Duodenal mucosa (tissue), 2 donors: ENCODE measurements around the gene RTN4.
"Not testable (repeated sequence)": the region's sequence is repeated elsewhere in the genome, so short reads cannot be mapped to it uniquely, and the experiment has no call there.

Experiments
- H3K27ac ChIP-seq: one replicate; pipeline ENCODE4 v1.7.0; 2013; ENCODE audit warnings: low read depth, low read length
- H3K27me3 ChIP-seq, 2 donors: one replicate each; pipeline ENCODE4 v1.7.0; 2013; ENCODE audit warnings: low read length in 2 of 2, control low read depth in 1 of 2; ENCODE audit not compliant: insufficient read depth in 2 of 2, control insufficient read depth in 1 of 2
- H3K36me3 ChIP-seq, 2 donors: one replicate each; pipeline ENCODE4 v1.7.0; 2013; ENCODE audit warnings: low read length in 2 of 2, control low read depth in 1 of 2; ENCODE audit not compliant: insufficient read depth in 2 of 2, control insufficient read depth in 1 of 2
- H3K4me1 ChIP-seq, 2 donors: one replicate each; pipeline ENCODE4 v1.7.0; 2013; ENCODE audit warnings: low read length in 2 of 2, control low read depth in 1 of 2; ENCODE audit not compliant: insufficient read depth in 2 of 2, control insufficient read depth in 1 of 2
- H3K4me3 ChIP-seq, 2 donors: one replicate each; pipeline ENCODE4 v1.7.0; 2013; ENCODE audit warnings: low read length in 2 of 2, low read depth in 1 of 2
- H3K9ac ChIP-seq, 2 donors: one replicate each; pipeline ENCODE4 v1.7.0; 2013; ENCODE audit warnings: low read length in 2 of 2, low read depth in 1 of 2
- H3K9me3 ChIP-seq, 2 donors: one replicate each; pipeline ENCODE4 v1.7.0; 2013; ENCODE audit warnings: low read length in 2 of 2, control low read depth in 1 of 2; ENCODE audit not compliant: control insufficient read depth in 1 of 2

The RTN4 gene

DNA sequence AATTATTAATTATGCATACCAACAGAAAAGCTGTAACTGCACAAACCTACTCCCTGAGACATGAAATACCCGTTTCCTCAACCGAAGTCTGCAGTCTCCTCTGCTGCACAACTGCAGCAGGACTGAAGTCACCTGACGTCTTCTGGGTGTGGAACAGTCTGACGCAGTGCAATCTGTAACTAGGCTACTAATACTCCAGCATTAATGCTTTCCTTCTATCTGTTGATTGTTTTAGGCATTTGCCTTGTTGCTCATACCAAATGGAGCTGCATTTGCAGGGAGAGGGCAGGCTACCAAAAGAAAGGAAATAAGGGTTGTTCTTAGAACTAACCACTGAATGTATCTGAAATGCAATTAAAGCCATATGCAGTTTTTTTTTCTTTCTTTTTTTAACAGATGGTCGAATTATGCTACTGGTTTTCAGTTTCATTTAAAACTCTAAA is 40.1 kb downstream of the RTN4 start:
- H3K9ac ChIP-seq: peak overlapping the region; percentile 43 to 72
- H3K27ac ChIP-seq: peak overlapping the region; percentile 74
- no peaks in the 10 kb centered on the region for H3K27me3 ChIP-seq
- peak overlapping the region; percentile 66 to 78 for H3K4me3 ChIP-seq
- H3K36me3 ChIP-seq: no peaks in the 10 kb centered on the region
- H3K9me3 ChIP-seq: no peaks in the 10 kb centered on the region
- peaks cover 7 to 56% of the 10 kb centered on the region in 2 donors for H3K4me1 ChIP-seq

GRCh38 chr2:55009277-55010060 is 40.8 kb downstream of the RTN4 start:
- no peaks in the 10 kb centered on the region for H3K36me3 ChIP-seq
- peak overlapping the region; percentile 43 to 72 for H3K9ac ChIP-seq
- H3K9me3 ChIP-seq: no peaks in the 10 kb centered on the region
- peak overlapping the region; percentile 74 for H3K27ac ChIP-seq
- H3K4me3 ChIP-seq: peak overlapping the region; percentile 66 to 78
- H3K4me1 ChIP-seq: peaks cover 7 to 61% of the 10 kb centered on the region in 2 donors
- no peaks in the 10 kb centered on the region for H3K27me3 ChIP-seq

- Histone ChIP-seq H3K4me1 (peaks cover 7 to 44% of the 10 kb centered on the region in 2 donors), H3K27me3 (no peaks in the 10 kb centered on the region), H3K4me3 (no peak overlapping the region), H3K9me3 (no peaks in the 10 kb centered on the region), H3K27ac (no peak overlapping the region), H3K9ac (no peak overlapping the region), H3K36me3 (no peaks in the 10 kb centered on the region)
Observed at GRCh38 chr2:55006306-55006705, 43.9 kb downstream of the RTN4 start.

DNA sequence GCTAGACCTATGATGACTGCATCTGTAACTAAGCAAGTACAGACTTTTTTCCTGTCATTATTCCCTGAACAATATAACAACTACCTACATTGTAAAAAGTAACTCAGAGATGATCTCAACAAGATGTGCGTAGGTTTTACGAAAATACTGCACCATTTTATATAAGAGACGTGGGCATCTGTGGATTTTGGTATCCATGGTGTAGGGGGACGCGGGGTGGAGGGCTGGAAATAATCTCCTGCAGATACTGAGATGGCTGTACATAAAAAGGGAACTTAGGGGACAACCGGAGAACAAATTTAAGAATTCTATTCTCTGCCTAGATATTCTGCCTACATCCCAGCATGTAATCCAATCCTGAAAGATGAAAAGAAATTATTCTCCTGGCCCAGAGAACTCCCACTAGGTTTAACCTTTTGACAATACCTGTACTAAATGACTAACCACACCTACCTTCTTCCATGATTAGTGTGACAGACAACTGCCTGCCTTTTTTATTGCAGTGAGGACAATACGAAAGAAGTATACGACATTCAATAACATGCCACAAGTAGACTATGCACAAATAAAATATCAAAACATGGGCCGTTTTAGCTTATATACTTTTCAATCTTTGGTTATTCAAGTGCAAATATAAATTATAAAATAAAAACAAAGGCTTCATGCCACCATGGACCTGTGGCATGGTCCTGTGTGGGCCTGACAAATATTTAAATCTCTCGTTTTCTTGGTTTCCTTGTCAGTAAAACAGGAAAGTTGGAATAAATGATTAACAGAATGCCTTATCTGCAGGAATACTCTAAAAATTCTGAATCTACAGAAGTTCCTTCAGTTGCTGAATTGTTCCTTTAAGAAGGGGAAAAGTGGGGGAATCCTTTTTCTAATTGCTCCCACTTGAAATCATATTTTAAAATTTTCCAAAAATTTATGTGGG is 46.3 kb downstream of the RTN4 start:
- H3K36me3 ChIP-seq: no peaks in the 10 kb centered on the region
- H3K27me3 ChIP-seq: no peaks in the 10 kb centered on the region
- H3K9ac ChIP-seq: no peak overlapping the region
- H3K9me3 ChIP-seq: no peaks in the 10 kb centered on the region
- peaks cover 7 to 37% of the 10 kb centered on the region in 2 donors for H3K4me1 ChIP-seq
- H3K4me3 ChIP-seq: no peak overlapping the region
- no peak overlapping the region for H3K27ac ChIP-seq

DNA sequence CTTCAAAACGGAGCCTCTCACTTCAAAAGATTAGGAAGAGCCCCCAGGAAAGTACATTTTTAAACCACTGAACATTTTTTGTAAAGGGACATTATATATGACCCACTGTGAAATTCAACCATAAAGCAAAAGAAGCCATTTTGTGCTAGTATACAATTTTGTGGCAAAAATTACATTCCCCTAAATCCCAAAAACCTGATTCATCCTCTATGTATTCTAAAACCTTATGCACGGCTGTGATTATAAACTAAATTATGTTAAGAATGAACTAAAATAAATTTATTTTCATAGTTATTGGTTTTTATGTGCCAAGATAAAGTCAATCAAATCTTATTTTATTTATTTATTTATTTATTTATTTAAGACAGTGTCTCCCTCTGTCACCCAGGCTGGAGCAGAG is 48.5 kb downstream of the RTN4 start:
- no peak overlapping the region for H3K27ac ChIP-seq
- peaks cover 3 to 26% of the 10 kb centered on the region in 2 donors for H3K4me1 ChIP-seq

GRCh38 chr2:55000341-55000740 is 49.9 kb downstream of the RTN4 start:
- Histone ChIP-seq H3K36me3 (no peaks in the 10 kb centered on the region), H3K9me3 (no peaks in the 10 kb centered on the region), H3K27me3 (no peaks in the 10 kb centered on the region), H3K4me1 (peaks cover 0 to 19% of the 10 kb centered on the region in 2 donors), H3K4me3 (no peak overlapping the region), H3K9ac (no peak overlapping the region), H3K27ac (no peak overlapping the region)

More for the DNA sequence above, 48.5 kb downstream of the RTN4 start:
- Histone ChIP-seq H3K27me3 (no peaks in the 10 kb centered on the region), H3K36me3 (no peaks in the 10 kb centered on the region), H3K9ac (no peak overlapping the region), H3K4me3 (no peak overlapping the region), H3K9me3 (no peaks in the 10 kb centered on the region)

GRCh38 chr2:54999182-54999581 is 51.1 kb downstream of the RTN4 start:
- no peaks in the 10 kb centered on the region for H3K36me3 ChIP-seq
- no peaks in the 10 kb centered on the region for H3K27me3 ChIP-seq
- H3K9me3 ChIP-seq: no peaks in the 10 kb centered on the region
- H3K4me1 ChIP-seq: peaks cover 0 to 10% of the 10 kb centered on the region in 2 donors
- no peak overlapping the region for H3K9ac ChIP-seq
- H3K4me3 ChIP-seq: no peak overlapping the region
- no peak overlapping the region for H3K27ac ChIP-seq

- Histone ChIP-seq H3K9ac (no peak overlapping the region), H3K4me3 (no peak overlapping the region), H3K4me1 (peaks cover 0 to 6% of the 10 kb centered on the region in 2 donors), H3K27me3 (no peaks in the 10 kb centered on the region), H3K9me3 (no peaks in the 10 kb centered on the region), H3K27ac (no peak overlapping the region), H3K36me3 (no peaks in the 10 kb centered on the region)
Observed at GRCh38 chr2:54997826-54998225, 52.4 kb downstream of the RTN4 start.

DNA sequence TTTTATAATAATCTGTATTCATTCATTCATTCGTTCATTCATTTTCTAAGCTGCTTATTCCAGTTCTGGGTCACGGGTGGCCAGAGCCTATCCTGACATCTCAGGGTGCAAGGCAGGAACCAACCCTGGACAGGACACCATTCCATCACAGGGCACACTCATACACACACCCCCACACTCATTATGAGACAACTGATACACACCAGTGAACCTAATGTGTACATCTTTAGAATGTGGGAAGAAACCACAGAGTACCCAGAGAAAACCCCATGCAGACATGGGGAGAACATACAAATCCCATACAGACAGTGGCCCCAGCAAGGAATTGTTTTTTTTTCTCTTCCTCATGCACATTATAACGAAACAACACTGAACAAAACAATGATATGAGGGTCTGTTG is 54.7 kb downstream of the RTN4 start:
- H3K36me3 ChIP-seq: no peaks in the 10 kb centered on the region
- H3K4me3 ChIP-seq: no peak overlapping the region
- no peak overlapping the region for H3K9ac ChIP-seq
- no peaks in the 10 kb centered on the region for H3K9me3 ChIP-seq
- H3K27me3 ChIP-seq: no peaks in the 10 kb centered on the region
- no peak overlapping the region for H3K27ac ChIP-seq
- H3K4me1 ChIP-seq: peaks cover 0 to 6% of the 10 kb centered on the region in 2 donors

DNA sequence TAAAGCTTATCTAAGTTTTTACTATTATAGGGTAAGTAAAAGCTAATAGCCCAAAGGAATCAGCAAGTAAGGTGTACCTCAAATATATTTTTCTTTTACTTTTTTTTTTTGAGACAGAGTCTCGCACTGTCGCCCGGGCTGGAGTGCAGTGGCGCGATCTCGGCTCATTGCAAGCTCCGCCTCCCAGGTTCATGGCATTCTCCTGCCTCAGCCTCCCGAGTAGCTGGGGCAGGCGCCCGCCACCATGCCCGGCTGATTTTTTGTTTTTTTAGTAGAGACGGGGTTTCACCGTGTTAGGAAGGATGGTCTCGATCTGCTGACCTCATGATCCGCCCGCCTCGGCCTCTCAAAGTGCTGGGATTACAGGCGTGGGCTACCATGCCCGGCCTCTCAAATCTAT is 59.6 kb downstream of the RTN4 start:
- H3K27me3 ChIP-seq, H3K4me3 ChIP-seq, H3K9me3 ChIP-seq, H3K27ac ChIP-seq, H3K9ac ChIP-seq, H3K4me1 ChIP-seq: not testable (repeated sequence)
- H3K36me3 ChIP-seq: peaks cover 0 to 18% of the 10 kb centered on the region in 2 donors
